Esophagus mucosa (tissue), 1 donor: Measurements from ENCODE around the gene SCUBE3. TPM values are rescaled to one million over a fixed set of nuclear protein-coding genes. Genes with fewer than 3 reads are reported as not detected.

Experiments
- ATAC-seq: fragments of 200-7000 bp; cut with Tn5 transposase; one replicate; pipeline ENCODE4 v1.9.1; 2020
- total RNA-seq: library from RNA; stranded (reverse); gene quantifications from one replicate; pipeline ENCODE4 v1.2.4, GENCODE V29; 2023
- donor health status: DM: yes; HTN: yes; CAD: no.

The SCUBE3 gene
- total RNA-seq, 1 donor from 2014 or later: 0.12 TPM

- ATAC-seq: no peak
Measured at GRCh38 chr6:35213298-35213791, 411 bp upstream of the SCUBE3 start.

- ATAC-seq: no peak
Measured at GRCh38 chr6:35214869-35215664, 1.3 kb downstream of the SCUBE3 start.

GRCh38 chr6:35215665-35216411 is 2.1 kb downstream of the SCUBE3 start:
- no peak for ATAC-seq

- no peak for ATAC-seq
Measured at GRCh38 chr6:35216412-35216732, 2.6 kb downstream of the SCUBE3 start.

- ATAC-seq: no peak
Measured at GRCh38 chr6:35216851-35217811, 3.4 kb downstream of the SCUBE3 start.

- no peak for ATAC-seq
Measured at GRCh38 chr6:35218021-35218420, 4.3 kb downstream of the SCUBE3 start.

GRCh38 chr6:35218456-35218855 is 4.7 kb downstream of the SCUBE3 start:
- ATAC-seq: no peak

- ATAC-seq: no peak
Measured at GRCh38 chr6:35219683-35220326, 6.0 kb downstream of the SCUBE3 start.

GRCh38 chr6:35220711-35221110 is 7.0 kb downstream of the SCUBE3 start:
- no peak for ATAC-seq

GRCh38 chr6:35223396-35223795 is 9.6 kb downstream of the SCUBE3 start:
- no peak for ATAC-seq

- no peak for ATAC-seq
Measured at GRCh38 chr6:35224720-35225119, 11.0 kb downstream of the SCUBE3 start.

GRCh38 chr6:35228481-35228880 is 14.7 kb downstream of the SCUBE3 start:
- ATAC-seq: no peak

- ATAC-seq: no peak
Measured at GRCh38 chr6:35229304-35229703, 15.5 kb downstream of the SCUBE3 start.

- ATAC-seq: no peak
Measured at GRCh38 chr6:35230498-35230897, 16.7 kb downstream of the SCUBE3 start.

GRCh38 chr6:35230950-35231349 is 17.2 kb downstream of the SCUBE3 start:
- ATAC-seq: no peak

GRCh38 chr6:35231563-35231962 is 17.8 kb downstream of the SCUBE3 start:
- ATAC-seq: no peak

GRCh38 chr6:35234901-35235300 is 21.1 kb downstream of the SCUBE3 start:
- ATAC-seq: no peak

- no peak for ATAC-seq
Measured at GRCh38 chr6:35236223-35236622, 22.5 kb downstream of the SCUBE3 start.

GRCh38 chr6:35237476-35237875 is 23.7 kb downstream of the SCUBE3 start:
- ATAC-seq: no peak

- ATAC-seq: no peak
Measured at GRCh38 chr6:35238843-35239289, 25.1 kb downstream of the SCUBE3 start.

- no peak for ATAC-seq
Measured at GRCh38 chr6:35239581-35239980, 25.8 kb downstream of the SCUBE3 start.
